K562 (cell line): ENCODE measurements around the gene SCUBE1.

Source experiments
- CREB3 ChIP-seq: fragments of 450-650 bp; conservative IDR thresholded peaks from 2 replicates; pipeline ENCODE4 v1.6.1; 2016; ENCODE audit warnings: missing genetic modification characterization, low read depth, mild to moderate bottlenecking, missing compliant biosample characterization, moderate library complexity
- GMEB1 ChIP-seq: fragments of 250-450 bp; sonication (Bioruptor Pico); IDR thresholded peaks from 2 replicates; pipeline ENCODE4 v1.4.0; 2020; ENCODE audit warnings: mild to moderate bottlenecking
- POLR2A ChIP-seq: fragments of 450-650 bp; conservative IDR thresholded peaks from 2 replicates; pipeline ENCODE4 v1.6.1; 2016
- POLR2H ChIP-seq: IDR thresholded peaks from 2 replicates; pipeline ENCODE4 v1.6.1; 2016; ENCODE audit warnings: missing genetic modification characterization, low read depth, mild to moderate bottlenecking, control low read depth, missing compliant biosample characterization, moderate library complexity
- RFX5 ChIP-seq: IDR thresholded peaks from 2 replicates; pipeline ENCODE4 v1.6.1; 2011; ENCODE audit warnings: low read depth, mild to moderate bottlenecking, improper control_type of control experiment, low read length
- SNRNP70 ChIP-seq: fragments of 200-400 bp; formaldehyde crosslinking; optimal IDR thresholded peaks from 2 replicates; pipeline ENCODE3; 2017; ENCODE audit warnings: low read depth, low read length
- ZBTB12 ChIP-seq: fragments of 250-450 bp; sonication (Bioruptor Pico); IDR thresholded peaks from 2 replicates; pipeline ENCODE4 v1.4.0; 2020
- ZNF24 ChIP-seq: fragments of 450-650 bp; IDR thresholded peaks from 2 replicates; pipeline ENCODE4 v1.6.1; 2016
- ZNF561 ChIP-seq: fragments of 450-650 bp; formaldehyde crosslinking; conservative IDR thresholded peaks from 2 replicates; pipeline ENCODE4 v1.4.0; 2020; ENCODE audit warnings: mild to moderate bottlenecking, moderate library complexity

- no peak for TF ChIP-seq ZNF561 (CRISPR knock-in tag)
- TF ChIP-seq POLR2H (tag), result no peak
- TF ChIP-seq RFX5, result no peak
- TF ChIP-seq ZBTB12 (CRISPR knock-in tag), result no peak
- TF ChIP-seq SNRNP70, result no peak
- TF ChIP-seq GMEB1 (CRISPR knock-in tag), result no peak
- TF ChIP-seq CREB3 (tag), result no peak
- no peak for TF ChIP-seq POLR2A
- no peak for TF ChIP-seq ZNF24
Measured at GRCh38 chr22:43170131-43170480, 173.1 kb downstream of the SCUBE1 start.
